K562 (cell line): Measurements from ENCODE around the gene BANP.

ENCODE experiments used
- DMBX1 ChIP-seq: fragments of 250-450 bp; sonication (Bioruptor Pico); IDR thresholded peaks from 2 replicates; pipeline ENCODE4 v1.8.0; 2022; ENCODE audit warnings: inconsistent platforms, mild to moderate bottlenecking, moderate library complexity, borderline replicate concordance
- ELF4 ChIP-seq: fragments of 450-650 bp; formaldehyde crosslinking; IDR thresholded peaks from 2 replicates; pipeline ENCODE4 v1.4.0; 2022; ENCODE audit warnings: missing genetic modification characterization
- EP300 ChIP-seq: IDR thresholded peaks from 2 replicates; pipeline ENCODE4 v1.6.1; 2012; ENCODE audit warnings: low read length, improper control_type of control experiment
- MAFK ChIP-seq: IDR thresholded peaks from 2 replicates; pipeline ENCODE4 v1.6.1; 2011; ENCODE audit warnings: low read length, improper control_type of control experiment
- PHB ChIP-seq: fragments of 250-450 bp; sonication (Bioruptor Pico); IDR thresholded peaks from 2 replicates; pipeline ENCODE4 v1.5.0; 2021
- POLR2A ChIP-seq: fragments of 450-650 bp; conservative IDR thresholded peaks from 2 replicates; pipeline ENCODE4 v1.6.1; 2016
- POLR2AphosphoS5 ChIP-seq: IDR thresholded peaks from 2 replicates; pipeline ENCODE4 v1.6.1; 2011; ENCODE audit warnings: mild to moderate bottlenecking, low read depth, low read length, moderate library complexity; ENCODE audit not compliant: control insufficient read depth, insufficient read depth
- ZNF274 ChIP-seq: IDR thresholded peaks from 2 replicates; pipeline ENCODE4 v1.6.1; 2011; ENCODE audit warnings: low read depth, mild to moderate bottlenecking, low read length, moderate library complexity, borderline replicate concordance
- TF ChIP-seq, protein P1 (sequence below): fragments of 450-650 bp; IDR thresholded peaks from 2 replicates; pipeline ENCODE4 v1.6.1; 2016; ENCODE audit warnings: low read depth
- TF ChIP-seq, protein P2 (sequence below), 2 experiments: fragments of 450-650 bp; IDR thresholded peaks; 2 replicates each; pipeline ENCODE4 v1.6.1; 2016

DNA sequence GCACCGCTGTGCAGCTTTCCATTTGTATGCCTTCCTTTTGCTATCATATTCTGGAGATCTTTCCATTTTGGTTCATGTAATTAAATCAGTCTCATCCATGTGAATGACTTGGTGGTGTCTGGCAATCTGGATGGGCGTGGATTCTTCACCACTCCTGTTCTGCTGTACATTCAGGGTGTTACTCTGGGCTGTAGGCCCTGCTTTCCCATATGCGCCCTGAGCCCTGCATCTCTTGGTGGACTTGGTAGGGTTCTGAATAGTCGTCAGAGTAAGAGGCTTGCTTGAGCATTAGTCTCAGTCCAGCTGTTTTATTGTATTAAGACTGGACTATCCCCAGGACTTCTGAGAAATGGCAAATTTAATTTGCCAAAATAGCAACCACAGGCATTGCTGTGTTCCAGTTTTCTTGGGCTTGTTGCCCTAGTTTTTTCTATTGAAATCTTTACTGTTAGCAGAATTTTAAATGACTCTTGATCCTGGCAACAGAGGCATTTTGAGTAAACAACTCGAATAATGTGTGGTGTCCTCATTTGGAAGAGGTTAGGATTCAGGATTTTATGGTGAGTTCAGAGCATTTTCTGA is 14.9 kb downstream of the BANP start:
- TF ChIP-seq PHB (no peak), POLR2AphosphoS5 (no peak), DMBX1 (no peak), ZNF274 (no peak), MAFK (no peak), POLR2A (no peak), ELF4 (CRISPR knock-in tag) (no peak), EP300 (no peak)
- TF ChIP-seq, protein P1, sequence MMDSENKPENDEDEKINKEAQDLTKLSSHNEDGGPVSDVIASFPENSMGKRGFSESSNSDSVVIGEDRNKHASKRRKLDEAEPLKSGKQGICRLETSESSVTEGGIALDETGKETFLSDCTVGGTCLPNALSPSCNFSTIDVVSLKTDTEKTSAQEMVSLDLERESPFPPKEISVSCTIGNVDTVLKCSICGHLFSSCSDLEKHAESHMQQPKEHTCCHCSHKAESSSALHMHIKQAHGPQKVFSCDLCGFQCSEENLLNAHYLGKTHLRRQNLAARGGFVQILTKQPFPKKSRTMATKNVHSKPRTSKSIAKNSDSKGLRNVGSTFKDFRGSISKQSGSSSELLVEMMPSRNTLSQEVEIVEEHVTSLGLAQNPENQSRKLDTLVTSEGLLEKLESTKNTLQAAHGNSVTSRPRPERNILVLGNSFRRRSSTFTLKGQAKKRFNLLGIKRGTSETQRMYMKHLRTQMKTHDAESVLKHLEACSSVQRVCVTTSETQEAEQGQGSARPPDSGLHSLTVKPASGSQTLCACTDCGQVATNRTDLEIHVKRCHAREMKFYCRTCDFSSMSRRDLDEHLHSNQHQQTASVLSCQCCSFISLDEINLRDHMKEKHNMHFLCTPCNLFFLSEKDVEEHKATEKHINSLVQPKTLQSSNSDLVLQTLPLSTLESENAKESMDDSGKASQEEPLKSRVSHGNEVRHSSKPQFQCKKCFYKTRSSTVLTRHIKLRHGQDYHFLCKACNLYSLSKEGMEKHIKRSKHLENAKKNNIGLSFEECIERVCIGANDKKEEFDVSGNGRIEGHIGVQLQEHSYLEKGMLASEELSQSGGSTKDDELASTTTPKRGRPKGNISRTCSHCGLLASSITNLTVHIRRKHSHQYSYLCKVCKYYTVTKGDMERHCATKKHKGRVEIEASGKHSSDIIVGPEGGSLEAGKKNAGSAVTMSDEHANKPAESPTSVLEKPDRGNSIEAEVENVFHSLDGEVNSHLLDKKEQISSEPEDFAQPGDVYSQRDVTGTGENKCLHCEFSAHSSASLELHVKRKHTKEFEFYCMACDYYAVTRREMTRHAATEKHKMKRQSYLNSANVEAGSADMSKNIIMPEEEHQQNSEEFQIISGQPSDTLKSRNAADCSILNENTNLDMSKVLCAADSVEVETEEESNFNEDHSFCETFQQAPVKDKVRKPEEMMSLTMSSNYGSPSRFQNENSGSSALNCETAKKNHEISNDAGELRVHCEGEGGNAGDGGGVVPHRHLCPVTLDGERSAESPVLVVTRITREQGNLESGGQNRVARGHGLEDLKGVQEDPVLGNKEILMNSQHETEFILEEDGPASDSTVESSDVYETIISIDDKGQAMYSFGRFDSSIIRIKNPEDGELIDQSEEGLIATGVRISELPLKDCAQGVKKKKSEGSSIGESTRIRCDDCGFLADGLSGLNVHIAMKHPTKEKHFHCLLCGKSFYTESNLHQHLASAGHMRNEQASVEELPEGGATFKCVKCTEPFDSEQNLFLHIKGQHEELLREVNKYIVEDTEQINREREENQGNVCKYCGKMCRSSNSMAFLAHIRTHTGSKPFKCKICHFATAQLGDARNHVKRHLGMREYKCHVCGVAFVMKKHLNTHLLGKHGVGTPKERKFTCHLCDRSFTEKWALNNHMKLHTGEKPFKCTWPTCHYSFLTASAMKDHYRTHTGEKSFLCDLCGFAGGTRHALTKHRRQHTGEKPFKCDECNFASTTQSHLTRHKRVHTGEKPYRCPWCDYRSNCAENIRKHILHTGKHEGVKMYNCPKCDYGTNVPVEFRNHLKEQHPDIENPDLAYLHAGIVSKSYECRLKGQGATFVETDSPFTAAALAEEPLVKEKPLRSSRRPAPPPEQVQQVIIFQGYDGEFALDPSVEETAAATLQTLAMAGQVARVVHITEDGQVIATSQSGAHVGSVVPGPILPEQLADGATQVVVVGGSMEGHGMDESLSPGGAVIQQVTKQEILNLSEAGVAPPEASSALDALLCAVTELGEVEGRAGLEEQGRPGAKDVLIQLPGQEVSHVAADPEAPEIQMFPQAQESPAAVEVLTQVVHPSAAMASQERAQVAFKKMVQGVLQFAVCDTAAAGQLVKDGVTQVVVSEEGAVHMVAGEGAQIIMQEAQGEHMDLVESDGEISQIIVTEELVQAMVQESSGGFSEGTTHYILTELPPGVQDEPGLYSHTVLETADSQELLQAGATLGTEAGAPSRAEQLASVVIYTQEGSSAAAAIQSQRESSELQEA = no peak
- TF ChIP-seq, protein P2, sequence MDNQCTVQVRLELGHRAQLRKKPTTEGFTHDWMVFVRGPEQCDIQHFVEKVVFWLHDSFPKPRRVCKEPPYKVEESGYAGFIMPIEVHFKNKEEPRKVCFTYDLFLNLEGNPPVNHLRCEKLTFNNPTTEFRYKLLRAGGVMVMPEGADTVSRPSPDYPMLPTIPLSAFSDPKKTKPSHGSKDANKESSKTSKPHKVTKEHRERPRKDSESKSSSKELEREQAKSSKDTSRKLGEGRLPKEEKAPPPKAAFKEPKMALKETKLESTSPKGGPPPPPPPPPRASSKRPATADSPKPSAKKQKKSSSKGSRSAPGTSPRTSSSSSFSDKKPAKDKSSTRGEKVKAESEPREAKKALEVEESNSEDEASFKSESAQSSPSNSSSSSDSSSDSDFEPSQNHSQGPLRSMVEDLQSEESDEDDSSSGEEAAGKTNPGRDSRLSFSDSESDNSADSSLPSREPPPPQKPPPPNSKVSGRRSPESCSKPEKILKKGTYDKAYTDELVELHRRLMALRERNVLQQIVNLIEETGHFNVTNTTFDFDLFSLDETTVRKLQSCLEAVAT (IDR thresholded peaks at IDR 0.05) = no peak
